Mesendoderm (in vitro differentiated cells): ENCODE results near the gene KLHL18.

ENCODE experiments used
- DNase-seq: peaks from one replicate; pipeline ENCODE4 v3.0.0; 2013
- H2AK5ac ChIP-seq: 2 replicates; pipeline ENCODE4 v1.6.1; 2013; ENCODE audit warnings: low read length, inconsistent platforms
- H2BK120ac ChIP-seq: 2 replicates; pipeline ENCODE4 v1.6.1; 2013; ENCODE audit warnings: low read depth, mild to moderate bottlenecking, low read length, moderate library complexity, mixed read lengths
- H2BK15ac ChIP-seq: replicated peaks from 2 replicates; pipeline ENCODE4 v1.6.1; 2013; ENCODE audit warnings: low read depth, mild to moderate bottlenecking, moderate library complexity
- H2BK5ac ChIP-seq: 2 replicates; pipeline ENCODE4 v1.6.1; 2013; ENCODE audit warnings: low read length, inconsistent platforms
- H3K18ac ChIP-seq: 2 replicates; pipeline ENCODE4 v1.6.1; 2013; ENCODE audit warnings: mild to moderate bottlenecking, low read length, mixed read lengths
- H3K23ac ChIP-seq: one replicate; pipeline ENCODE4 v1.6.1; 2013; ENCODE audit warnings: low read length
- H3K27ac ChIP-seq: 2 replicates; pipeline ENCODE4 v1.5.1; 2013; ENCODE audit warnings: low read depth, mild to moderate bottlenecking, inconsistent platforms, low read length, moderate library complexity
- H3K27me3 ChIP-seq: 2 replicates; pipeline ENCODE4 v1.6.1; 2013; ENCODE audit warnings: low read length, control low read depth, mild to moderate bottlenecking, inconsistent platforms; ENCODE audit not compliant: insufficient read depth, poor library complexity
- H3K36me3 ChIP-seq: 2 replicates; pipeline ENCODE4 v1.6.1; 2013; ENCODE audit warnings: low read length, inconsistent platforms; ENCODE audit not compliant: control insufficient read depth, insufficient read depth
- H3K4ac ChIP-seq: one replicate; pipeline ENCODE4 v1.6.1; 2013; ENCODE audit warnings: low read depth, mild to moderate bottlenecking, low read length, moderate library complexity
- H3K4me1 ChIP-seq: 2 replicates; pipeline ENCODE4 v1.6.1; 2013; ENCODE audit warnings: low read depth, low read length, inconsistent platforms; ENCODE audit not compliant: control insufficient read depth
- H3K4me2 ChIP-seq: 2 replicates; pipeline ENCODE4 v1.6.1; 2013; ENCODE audit warnings: low read length
- H3K4me3 ChIP-seq: 2 replicates; pipeline ENCODE4 v1.5.1; 2013; ENCODE audit warnings: mild to moderate bottlenecking, low read length
- H3K56ac ChIP-seq: one replicate; pipeline ENCODE4 v1.6.1; 2013; ENCODE audit warnings: low read length
- H3K79me1 ChIP-seq: 2 replicates; pipeline ENCODE4 v1.6.1; 2013; ENCODE audit warnings: low read length, inconsistent platforms
- H3K79me2 ChIP-seq: 2 replicates; pipeline ENCODE4 v1.6.1; 2013; ENCODE audit warnings: mild to moderate bottlenecking, low read length; ENCODE audit not compliant: control insufficient read depth, insufficient read depth
- H3K9ac ChIP-seq: 2 replicates; pipeline ENCODE4 v1.6.1; 2013; ENCODE audit warnings: low read length, inconsistent platforms
- H4K5ac ChIP-seq: one replicate; pipeline ENCODE4 v1.6.1; 2013; ENCODE audit warnings: low read length
- H4K8ac ChIP-seq: one replicate; pipeline ENCODE4 v1.6.1; 2013; ENCODE audit warnings: low read depth, mild to moderate bottlenecking, control low read depth, low read length, moderate library complexity
- WGBS: extraction: QIAGEN DNeasy Blood & Tissue Kit; methylation state at CpG from one replicate; pipeline ENCODE4 v1.1.7; 2013; ENCODE audit warnings: low lambda C conversion rate, missing lambda C conversion rate; ENCODE audit not compliant: insufficient coverage; ENCODE audit errors: extremely low coverage; 5-methylcytosine and 5-hydroxymethylcytosine counted together

KLHL18 gene

DNA sequence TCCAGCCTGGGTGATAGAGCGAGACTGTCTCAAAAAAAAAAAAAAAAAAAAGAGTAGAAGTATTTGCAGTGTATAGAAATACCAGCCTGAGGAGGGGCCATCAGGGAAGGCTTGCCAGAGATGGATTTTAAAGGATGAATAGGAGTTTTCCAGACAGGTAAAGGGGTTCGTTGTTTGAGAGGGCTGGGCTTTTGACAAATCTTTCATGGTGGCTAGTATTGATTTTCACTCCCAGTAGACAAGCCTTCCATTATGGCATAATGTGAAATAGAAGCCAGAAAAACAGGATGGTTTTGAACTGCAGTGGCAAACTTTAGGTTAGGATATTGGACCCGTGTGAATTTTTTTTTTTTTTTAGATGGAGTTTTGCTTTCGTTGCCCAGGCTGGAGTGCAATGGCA, 101.7 kb downstream of the KLHL18 start:
- H3K27ac ChIP-seq, result no peak overlapping the region
- no peak overlapping the region for H3K9ac ChIP-seq
- no CpG with 5 or more reads among the region's 4 CpGs for WGBS
- H2AK5ac ChIP-seq, result no peak overlapping the region
- no peak overlapping the region for H2BK120ac ChIP-seq
- peaks cover 23% of the 10 kb centered on the region for H3K79me1 ChIP-seq
- no peak overlapping the region for H4K5ac ChIP-seq
- peaks cover 30% of the 10 kb centered on the region for H3K79me2 ChIP-seq
- no peak overlapping the region for H3K23ac ChIP-seq
- no peak overlapping the region for H3K4ac ChIP-seq
- no peak overlapping the region for H2BK15ac ChIP-seq
- H3K36me3 ChIP-seq, result no peaks in the 10 kb centered on the region
- no peak overlapping the region for H2BK5ac ChIP-seq
- no peak for DNase-seq
- H4K8ac ChIP-seq, result no peak overlapping the region
- no peak overlapping the region for H3K4me2 ChIP-seq
- no peak overlapping the region for H3K18ac ChIP-seq
- H3K27me3 ChIP-seq, result no peaks in the 10 kb centered on the region
- no peak overlapping the region for H3K4me3 ChIP-seq
- H3K4me1 ChIP-seq, result peaks cover 4% of the 10 kb centered on the region
- H3K56ac ChIP-seq, result no peak overlapping the region

GRCh38 chr3:47385007-47385406, 102.3 kb downstream of the KLHL18 start:
- Histone ChIP-seq H3K9ac (no peak overlapping the region), H3K27ac (no peak overlapping the region), H3K27me3 (no peaks in the 10 kb centered on the region), H2AK5ac (no peak overlapping the region), H3K18ac (no peak overlapping the region), H2BK15ac (no peak overlapping the region), H3K4me2 (no peak overlapping the region), H3K4ac (no peak overlapping the region), H2BK5ac (no peak overlapping the region), H3K56ac (no peak overlapping the region), H3K36me3 (no peaks in the 10 kb centered on the region), H3K4me3 (no peak overlapping the region), H4K5ac (no peak overlapping the region), H2BK120ac (no peak overlapping the region), H3K79me2 (peaks cover 30% of the 10 kb centered on the region), H3K4me1 (peaks cover 2% of the 10 kb centered on the region), H3K23ac (no peak overlapping the region), H4K8ac (no peak overlapping the region), H3K79me1 (peaks cover 20% of the 10 kb centered on the region)
- DNase-seq, result no peak
- WGBS, result no CpG with 5 or more reads among the region's 4 CpGs

- Histone ChIP-seq H3K4me2 (no peak overlapping the region), H2BK5ac (no peak overlapping the region), H3K79me1 (peaks cover 20% of the 10 kb centered on the region), H4K5ac (no peak overlapping the region), H3K4me1 (peaks cover 2% of the 10 kb centered on the region), H3K79me2 (peaks cover 32% of the 10 kb centered on the region), H3K27ac (no peak overlapping the region), H3K4ac (no peak overlapping the region), H2BK15ac (no peak overlapping the region), H3K18ac (no peak overlapping the region), H2AK5ac (no peak overlapping the region), H2BK120ac (no peak overlapping the region), H3K23ac (no peak overlapping the region), H3K56ac (no peak overlapping the region), H3K4me3 (no peak overlapping the region), H3K27me3 (no peaks in the 10 kb centered on the region), H4K8ac (no peak overlapping the region), H3K9ac (no peak overlapping the region), H3K36me3 (no peaks in the 10 kb centered on the region)
- WGBS, result no CpG with 5 or more reads among the region's 2 CpGs
- DNase-seq, result no peak
Observed at GRCh38 chr3:47385796-47386195, 103.1 kb downstream of the KLHL18 start.

- no peak for DNase-seq
- no peak overlapping the region for H2BK15ac ChIP-seq
- WGBS, result no CpG with 5 or more reads among the region's 3 CpGs
- H3K4me3 ChIP-seq, result no peak overlapping the region
- H2AK5ac ChIP-seq, result no peak overlapping the region
- no peaks in the 10 kb centered on the region for H3K27me3 ChIP-seq
- H3K23ac ChIP-seq, result no peak overlapping the region
- H3K27ac ChIP-seq, result no peak overlapping the region
- no peak overlapping the region for H3K4ac ChIP-seq
- no peaks in the 10 kb centered on the region for H3K36me3 ChIP-seq
- H2BK5ac ChIP-seq, result no peak overlapping the region
- H3K4me2 ChIP-seq, result no peak overlapping the region
- no peaks in the 10 kb centered on the region for H3K4me1 ChIP-seq
- no peak overlapping the region for H3K18ac ChIP-seq
- H4K8ac ChIP-seq, result no peak overlapping the region
- no peak overlapping the region for H3K56ac ChIP-seq
- H3K79me2 ChIP-seq, result peaks cover 18% of the 10 kb centered on the region
- H3K79me1 ChIP-seq, result peaks cover 22% of the 10 kb centered on the region
- H2BK120ac ChIP-seq, result no peak overlapping the region
- no peak overlapping the region for H3K9ac ChIP-seq
- H4K5ac ChIP-seq, result no peak overlapping the region
Observed at GRCh38 chr3:47392933-47393332, 110.2 kb downstream of the KLHL18 start.

GRCh38 chr3:47394140-47394870, 111.6 kb downstream of the KLHL18 start:
- no peak overlapping the region for H2BK15ac ChIP-seq
- peaks cover 16% of the 10 kb centered on the region for H3K79me2 ChIP-seq
- no peak overlapping the region for H3K4me2 ChIP-seq
- no peak overlapping the region for H3K27ac ChIP-seq
- no peak overlapping the region for H2BK5ac ChIP-seq
- H3K79me1 ChIP-seq, result peaks cover 22% of the 10 kb centered on the region
- peak; percentile 77 for DNase-seq
- H3K36me3 ChIP-seq, result no peaks in the 10 kb centered on the region
- H3K9ac ChIP-seq, result no peak overlapping the region
- H3K27me3 ChIP-seq, result no peaks in the 10 kb centered on the region
- no peak overlapping the region for H3K4ac ChIP-seq
- no peaks in the 10 kb centered on the region for H3K4me1 ChIP-seq
- H3K4me3 ChIP-seq, result no peak overlapping the region
- no peak overlapping the region for H2AK5ac ChIP-seq
- no peak overlapping the region for H2BK120ac ChIP-seq
- no CpG with 5 or more reads among the region's 8 CpGs for WGBS
- no peak overlapping the region for H4K5ac ChIP-seq
- H3K56ac ChIP-seq, result no peak overlapping the region
- no peak overlapping the region for H3K23ac ChIP-seq
- no peak overlapping the region for H3K18ac ChIP-seq
- H4K8ac ChIP-seq, result no peak overlapping the region

- no peak overlapping the region for H4K5ac ChIP-seq
- no peak overlapping the region for H4K8ac ChIP-seq
- no peak overlapping the region for H3K23ac ChIP-seq
- H2BK120ac ChIP-seq, result no peak overlapping the region
- peaks cover 22% of the 10 kb centered on the region for H3K79me1 ChIP-seq
- no peak overlapping the region for H2AK5ac ChIP-seq
- no peak overlapping the region for H3K4me2 ChIP-seq
- no peaks in the 10 kb centered on the region for H3K4me1 ChIP-seq
- no CpG with 5 or more reads among the region's 3 CpGs for WGBS
- no peak overlapping the region for H3K27ac ChIP-seq
- no peak overlapping the region for H3K56ac ChIP-seq
- H3K4ac ChIP-seq, result no peak overlapping the region
- no peak overlapping the region for H2BK5ac ChIP-seq
- no peak overlapping the region for H3K18ac ChIP-seq
- H3K27me3 ChIP-seq, result no peaks in the 10 kb centered on the region
- H3K4me3 ChIP-seq, result no peak overlapping the region
- no peak overlapping the region for H3K9ac ChIP-seq
- H3K79me2 ChIP-seq, result peaks cover 16% of the 10 kb centered on the region
- H3K36me3 ChIP-seq, result no peaks in the 10 kb centered on the region
- no peak overlapping the region for H2BK15ac ChIP-seq
- no peak for DNase-seq
Observed at GRCh38 chr3:47394881-47395280, 112.1 kb downstream of the KLHL18 start.
